ENCODE results near the gene CABP2.
A peak's percentile ranks its signal among the peaks of the same experiment; 100 is the strongest.
"Not testable (repeated sequence)": the region's sequence is repeated elsewhere in the genome, so short reads cannot be mapped to it uniquely, and the experiment has no call there.

DNA sequence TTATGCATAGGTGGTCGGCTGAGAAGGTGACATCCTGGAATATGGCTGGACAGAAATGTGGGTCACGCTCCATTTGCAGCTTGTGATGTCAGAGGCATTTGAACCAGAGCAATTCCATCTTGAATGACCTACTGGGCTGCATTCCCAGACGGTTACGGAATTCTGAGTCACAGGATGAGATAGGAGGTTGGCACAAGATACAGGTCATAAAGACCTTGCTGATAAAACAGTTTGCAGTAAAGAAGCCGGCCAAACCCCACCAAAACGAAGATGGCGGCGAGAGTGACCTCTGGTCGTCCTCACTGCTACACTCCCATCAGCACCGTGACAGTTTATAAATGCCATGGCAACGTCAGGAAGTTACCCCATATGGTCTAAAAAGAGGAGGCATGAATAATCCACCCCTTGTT is 40.5 kb upstream of the CABP2 start:
- TF ChIP-seq, protein P1, sequence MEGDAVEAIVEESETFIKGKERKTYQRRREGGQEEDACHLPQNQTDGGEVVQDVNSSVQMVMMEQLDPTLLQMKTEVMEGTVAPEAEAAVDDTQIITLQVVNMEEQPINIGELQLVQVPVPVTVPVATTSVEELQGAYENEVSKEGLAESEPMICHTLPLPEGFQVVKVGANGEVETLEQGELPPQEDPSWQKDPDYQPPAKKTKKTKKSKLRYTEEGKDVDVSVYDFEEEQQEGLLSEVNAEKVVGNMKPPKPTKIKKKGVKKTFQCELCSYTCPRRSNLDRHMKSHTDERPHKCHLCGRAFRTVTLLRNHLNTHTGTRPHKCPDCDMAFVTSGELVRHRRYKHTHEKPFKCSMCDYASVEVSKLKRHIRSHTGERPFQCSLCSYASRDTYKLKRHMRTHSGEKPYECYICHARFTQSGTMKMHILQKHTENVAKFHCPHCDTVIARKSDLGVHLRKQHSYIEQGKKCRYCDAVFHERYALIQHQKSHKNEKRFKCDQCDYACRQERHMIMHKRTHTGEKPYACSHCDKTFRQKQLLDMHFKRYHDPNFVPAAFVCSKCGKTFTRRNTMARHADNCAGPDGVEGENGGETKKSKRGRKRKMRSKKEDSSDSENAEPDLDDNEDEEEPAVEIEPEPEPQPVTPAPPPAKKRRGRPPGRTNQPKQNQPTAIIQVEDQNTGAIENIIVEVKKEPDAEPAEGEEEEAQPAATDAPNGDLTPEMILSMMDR (IDR thresholded peaks at IDR 0.05): not testable (repeated sequence)
- not testable (repeated sequence) for TF ChIP-seq POLR2A (IDR thresholded peaks at IDR 0.05); EP300 (IDR thresholded peaks at IDR 0.05; ENCODE audit: low read depth)
- TF ChIP-seq POLR2AphosphoS5 (IDR thresholded peaks at IDR 0.05): peak in 2 of 3 donors; percentile 37 to 38

Measured in transverse colon (tissue), 4 donors.